HCT116 (cell line): ENCODE measurements around the gene VPS35.

Source experiments
- POLR2A ChIP-seq: IDR thresholded peaks from 2 replicates; pipeline ENCODE4 v1.7.0; 2011; ENCODE audit warnings: borderline replicate concordance; ENCODE audit not compliant: insufficient read depth, insufficient read length; ENCODE audit errors: extremely low read depth
- POLR2AphosphoS5 ChIP-seq: IDR thresholded peaks from 2 replicates; pipeline ENCODE4 v1.6.1; 2011; ENCODE audit warnings: mild to moderate bottlenecking, low read depth, low read length, moderate library complexity
- SRF ChIP-seq: IDR thresholded peaks from 2 replicates; pipeline ENCODE4 v1.6.1; 2012; ENCODE audit warnings: low read depth
- ZNF274 ChIP-seq: fragments of 200-500 bp; sonication (Bioruptor generic); IDR thresholded peaks from 2 replicates; pipeline ENCODE4 v1.6.1; 2014; ENCODE audit warnings: mild to moderate bottlenecking, low read depth, low read length, inconsistent platforms
- TF ChIP-seq, protein P1 (sequence below): IDR thresholded peaks from 2 replicates; pipeline ENCODE4 v1.6.1; 2012
- TF ChIP-seq, protein P2 (sequence below), 3 experiments: fragments of 200-600 bp in 1 of 3; sonication (generic) in 1 of 3; IDR thresholded peaks in 2 of 3; conservative IDR thresholded peaks in 1 of 3; 2 replicates each; pipeline ENCODE4 v1.5.1; 2012 to 2017; ENCODE audit warnings: low read depth in 2 of 3, low read length in 2 of 3, antibody characterized with exemption in 1 of 3, borderline replicate concordance in 1 of 3, control low read depth in 1 of 3, mild to moderate bottlenecking in 1 of 3, mixed read lengths in 1 of 3, mixed run types in 1 of 3, moderate library complexity in 1 of 3; ENCODE audit not compliant: insufficient read depth in 1 of 3

DNA sequence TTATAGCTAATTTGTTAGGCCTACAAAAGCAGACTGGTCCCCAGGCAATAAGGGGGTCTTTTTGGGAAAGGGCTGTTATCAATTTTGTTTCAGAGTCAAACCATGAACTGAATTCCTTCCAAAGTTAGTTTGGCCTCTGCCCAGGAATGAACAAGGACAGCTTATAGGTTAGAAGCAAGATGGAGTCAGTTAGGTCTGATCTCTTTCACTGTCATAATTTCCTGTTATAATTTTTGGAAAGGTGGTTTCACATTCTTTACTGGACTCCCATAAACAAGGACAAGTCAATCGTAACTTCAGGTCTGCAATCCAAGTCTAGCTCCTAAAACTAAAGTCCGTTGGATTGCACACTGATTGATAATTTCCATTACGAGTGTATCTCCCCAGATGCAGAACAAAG, 37.7 kb downstream of the VPS35 start:
- no peak for TF ChIP-seq POLR2A
- no peak for TF ChIP-seq POLR2AphosphoS5
- TF ChIP-seq, protein P1, sequence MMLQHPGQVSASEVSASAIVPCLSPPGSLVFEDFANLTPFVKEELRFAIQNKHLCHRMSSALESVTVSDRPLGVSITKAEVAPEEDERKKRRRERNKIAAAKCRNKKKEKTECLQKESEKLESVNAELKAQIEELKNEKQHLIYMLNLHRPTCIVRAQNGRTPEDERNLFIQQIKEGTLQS = no peak
- no peak for TF ChIP-seq ZNF274
- TF ChIP-seq SRF = no peak
- TF ChIP-seq, protein P2, sequence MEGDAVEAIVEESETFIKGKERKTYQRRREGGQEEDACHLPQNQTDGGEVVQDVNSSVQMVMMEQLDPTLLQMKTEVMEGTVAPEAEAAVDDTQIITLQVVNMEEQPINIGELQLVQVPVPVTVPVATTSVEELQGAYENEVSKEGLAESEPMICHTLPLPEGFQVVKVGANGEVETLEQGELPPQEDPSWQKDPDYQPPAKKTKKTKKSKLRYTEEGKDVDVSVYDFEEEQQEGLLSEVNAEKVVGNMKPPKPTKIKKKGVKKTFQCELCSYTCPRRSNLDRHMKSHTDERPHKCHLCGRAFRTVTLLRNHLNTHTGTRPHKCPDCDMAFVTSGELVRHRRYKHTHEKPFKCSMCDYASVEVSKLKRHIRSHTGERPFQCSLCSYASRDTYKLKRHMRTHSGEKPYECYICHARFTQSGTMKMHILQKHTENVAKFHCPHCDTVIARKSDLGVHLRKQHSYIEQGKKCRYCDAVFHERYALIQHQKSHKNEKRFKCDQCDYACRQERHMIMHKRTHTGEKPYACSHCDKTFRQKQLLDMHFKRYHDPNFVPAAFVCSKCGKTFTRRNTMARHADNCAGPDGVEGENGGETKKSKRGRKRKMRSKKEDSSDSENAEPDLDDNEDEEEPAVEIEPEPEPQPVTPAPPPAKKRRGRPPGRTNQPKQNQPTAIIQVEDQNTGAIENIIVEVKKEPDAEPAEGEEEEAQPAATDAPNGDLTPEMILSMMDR (IDR thresholded peaks at IDR 0.05 in 2 of 3, conservative IDR thresholded peaks at IDR 0.05 in 1 of 3; ENCODE audit: borderline replicate concordance in 1 of 3, insufficient read depth in 1 of 3, low read depth in 2 of 3, low read length in 2 of 3) = no peak
